Measurements from ENCODE around the gene IPP.

The IPP gene

GRCh38 chr1:45704637-45705036 is 45.8 kb downstream of the IPP start:
- TF ChIP-seq CTCF (IDR thresholded peaks at IDR 0.05), result no peak

DNA sequence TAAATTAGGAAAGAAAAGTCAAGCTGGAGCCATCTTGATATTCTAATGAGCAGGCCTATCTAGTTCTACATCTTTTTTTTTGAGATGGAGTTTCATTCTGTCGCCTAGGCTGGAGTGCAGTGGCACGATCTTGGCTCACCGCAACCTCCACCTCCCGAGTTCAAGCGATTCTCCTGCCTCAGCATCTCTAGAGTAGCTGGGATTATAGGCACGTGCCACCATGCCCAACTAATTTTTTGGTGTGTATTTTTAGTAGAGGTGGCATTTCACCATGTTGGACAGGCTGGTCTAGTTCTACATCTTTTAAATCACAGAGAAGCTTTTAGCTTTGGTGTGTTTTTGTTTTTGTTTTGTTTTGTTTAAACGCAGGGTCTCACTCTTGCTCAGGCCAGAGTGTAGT is 55.6 kb downstream of the IPP start:
- no peak for TF ChIP-seq CTCF (IDR thresholded peaks at IDR 0.05)

DNA sequence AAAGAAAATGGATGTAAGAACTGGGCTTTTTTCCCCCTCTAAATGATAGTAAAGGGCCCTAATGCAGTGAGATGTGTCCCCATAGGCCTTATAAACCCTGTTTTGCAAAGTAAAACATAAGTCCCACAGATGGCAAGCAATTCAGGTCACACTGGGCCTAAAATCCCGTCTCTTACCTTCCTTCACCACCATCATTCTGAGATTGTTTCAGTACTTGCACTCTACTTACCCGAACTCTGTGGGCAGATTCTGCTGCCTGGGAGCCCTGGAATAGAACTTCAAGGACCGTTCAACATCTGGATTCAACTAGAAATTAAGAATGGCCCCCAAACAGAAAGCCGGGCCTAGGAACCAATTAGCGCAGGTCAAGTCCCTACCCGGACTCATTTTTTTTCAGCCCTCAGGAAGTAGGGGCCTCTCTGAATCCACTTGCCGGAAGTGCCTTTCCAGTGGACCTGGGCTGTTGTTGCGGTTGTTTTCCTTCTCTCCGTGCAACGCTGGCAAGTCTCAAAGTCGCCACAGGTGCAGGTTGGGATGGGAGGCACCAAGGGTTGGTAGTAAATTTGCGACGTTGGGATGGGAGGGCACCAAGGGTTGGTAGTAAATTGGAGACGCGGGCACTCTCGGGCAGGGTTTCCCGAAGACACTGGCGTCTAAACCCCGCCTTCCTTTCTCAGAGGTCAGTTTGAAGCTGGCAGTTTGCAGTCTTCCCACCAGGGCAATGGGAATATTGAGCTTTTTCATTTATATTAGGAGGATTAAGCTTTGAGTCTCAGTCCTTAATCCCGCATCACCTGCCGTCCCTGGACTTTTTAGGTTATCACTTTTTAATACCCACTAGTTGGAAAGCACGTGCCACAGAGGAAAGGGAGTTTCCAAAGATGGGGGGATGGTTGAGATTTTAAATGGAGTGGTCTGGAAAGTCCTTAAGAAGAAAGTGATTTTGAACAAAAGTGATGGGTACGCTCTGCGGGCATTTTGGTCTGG is 62.4 kb downstream of the IPP start, which contains the start of gene TMEM69:
Gene TMEM69 (plus strand): TSS at position 428 of the 987 bp plus-strand sequence. CDS start 2,888 bp downstream, outside the sequence.
- TF ChIP-seq CTCF (IDR thresholded peaks at IDR 0.05), result no peak

- TF ChIP-seq CTCF (IDR thresholded peaks at IDR 0.05), result no peak
Observed at GRCh38 chr1:45687014-45687753, 63.3 kb downstream of the IPP start.

- no peak for TF ChIP-seq CTCF (IDR thresholded peaks at IDR 0.05)
Observed at GRCh38 chr1:45686288-45687013, 64.0 kb downstream of the IPP start, which contains the start of gene GPBP1L1. GPBP1L1 (minus strand) TSS chr1:45686533; CDS start chr1:45659087, 27,446 bp downstream.

GRCh38 chr1:45686015-45686287 is 64.5 kb downstream of the IPP start:
- no peak for TF ChIP-seq CTCF (IDR thresholded peaks at IDR 0.05)

DNA sequence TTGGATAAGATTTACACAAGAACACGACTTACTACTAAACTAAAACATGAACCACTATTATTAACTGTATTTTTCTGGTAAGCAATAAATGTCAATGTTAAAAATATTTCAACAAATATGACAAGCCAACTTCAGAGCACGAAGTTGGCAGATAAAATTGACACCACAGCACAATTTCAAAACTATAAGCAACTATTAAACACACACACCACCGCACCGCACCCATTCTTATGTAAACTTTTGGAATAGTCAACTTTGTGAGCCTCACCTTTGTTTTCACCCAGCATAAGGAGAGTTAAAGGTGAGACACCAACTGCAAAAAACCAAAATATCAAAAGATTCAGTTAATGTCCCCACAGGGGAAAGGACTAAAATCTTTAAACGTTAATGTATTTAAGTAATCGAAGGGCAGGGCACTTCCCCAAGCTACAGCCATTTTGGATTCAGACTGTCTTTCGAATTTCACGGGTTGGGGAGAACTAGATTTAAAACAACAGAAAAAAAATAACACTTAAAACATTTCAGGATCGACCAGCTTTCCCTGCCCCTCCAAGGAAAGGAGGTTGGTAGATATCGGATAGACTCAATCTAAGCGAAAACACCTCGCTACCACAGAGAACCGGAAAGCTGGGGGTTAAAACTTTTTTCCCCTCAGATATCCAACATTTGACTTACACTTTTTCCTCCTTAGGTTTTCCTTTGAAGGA is 65.0 kb downstream of the IPP start:
- no peak for TF ChIP-seq CTCF (IDR thresholded peaks at IDR 0.05)
